BJ (cell line): ENCODE results near the gene TCF12. TPM values are rescaled to one million over a fixed set of nuclear protein-coding genes. Genes with fewer than 3 reads are reported as not detected.

Experiments used
- CTCF ChIA-PET: fragments of 350-600 bp; formaldehyde crosslinking; extraction: SDS; loops from one replicate; lab custom pipeline; 2021; ENCODE audit warnings: antibody characterized with exemption, inconsistent platforms; lab: Yijun Ruan, JAX
- POLR2A ChIA-PET: fragments of 300-600 bp; sonication (Branson Sonifier 250); formaldehyde crosslinking; extraction: SDS; loops from one replicate; lab custom pipeline; 2021; ENCODE audit warnings: antibody characterized with exemption; lab: Charles Lee
- DNase-seq: peaks from one replicate; pipeline ENCODE4 v3.0.0-alpha.2; 2011; ENCODE audit warnings: low read depth
- H3K27me3 ChIP-seq: 2 replicates; pipeline ENCODE4 v1.6.0; 2011; ENCODE audit warnings: low read length; ENCODE audit not compliant: control insufficient read depth, insufficient read depth
- H3K36me3 ChIP-seq: 2 replicates; pipeline ENCODE4 v1.5.1; 2011; ENCODE audit warnings: low read length; ENCODE audit not compliant: control insufficient read depth, insufficient read depth
- H3K4me3 ChIP-seq: 2 replicates; pipeline ENCODE4 v1.5.1; 2011; ENCODE audit warnings: low read depth, mild to moderate bottlenecking, control low read depth, low read length
- polyA plus RNA-seq: library from polyadenylated mRNA; depleted of rRNA; stranded (reverse); fragments of >200 nt; gene quantifications from 2 replicates; pipeline ENCODE4 v1.2.3, GENCODE V29; 2011
- TF ChIP-seq, protein P1 (sequence below): IDR thresholded peaks from 2 replicates; pipeline ENCODE4 v1.5.1; 2011; ENCODE audit warnings: low read depth, mild to moderate bottlenecking, control low read depth, inconsistent platforms, low read length, moderate library complexity; ENCODE audit not compliant: insufficient read depth

Gene TCF12
- polyA plus RNA-seq, 1 experiment, result 134 TPM

GRCh38 chr15:57015897-57016296 lies 97.5 kb downstream of the TCF12 start:
- TF ChIP-seq, protein P1, sequence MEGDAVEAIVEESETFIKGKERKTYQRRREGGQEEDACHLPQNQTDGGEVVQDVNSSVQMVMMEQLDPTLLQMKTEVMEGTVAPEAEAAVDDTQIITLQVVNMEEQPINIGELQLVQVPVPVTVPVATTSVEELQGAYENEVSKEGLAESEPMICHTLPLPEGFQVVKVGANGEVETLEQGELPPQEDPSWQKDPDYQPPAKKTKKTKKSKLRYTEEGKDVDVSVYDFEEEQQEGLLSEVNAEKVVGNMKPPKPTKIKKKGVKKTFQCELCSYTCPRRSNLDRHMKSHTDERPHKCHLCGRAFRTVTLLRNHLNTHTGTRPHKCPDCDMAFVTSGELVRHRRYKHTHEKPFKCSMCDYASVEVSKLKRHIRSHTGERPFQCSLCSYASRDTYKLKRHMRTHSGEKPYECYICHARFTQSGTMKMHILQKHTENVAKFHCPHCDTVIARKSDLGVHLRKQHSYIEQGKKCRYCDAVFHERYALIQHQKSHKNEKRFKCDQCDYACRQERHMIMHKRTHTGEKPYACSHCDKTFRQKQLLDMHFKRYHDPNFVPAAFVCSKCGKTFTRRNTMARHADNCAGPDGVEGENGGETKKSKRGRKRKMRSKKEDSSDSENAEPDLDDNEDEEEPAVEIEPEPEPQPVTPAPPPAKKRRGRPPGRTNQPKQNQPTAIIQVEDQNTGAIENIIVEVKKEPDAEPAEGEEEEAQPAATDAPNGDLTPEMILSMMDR, result no peak
- Histone ChIP-seq H3K27me3 (no peaks in the 10 kb centered on the region), H3K4me3 (no peak overlapping the region), H3K36me3 (no peaks in the 10 kb centered on the region)
- DNase-seq, result no peak
- CTCF ChIA-PET, result no interaction called here
- POLR2A ChIA-PET, result no interaction called here

DNA sequence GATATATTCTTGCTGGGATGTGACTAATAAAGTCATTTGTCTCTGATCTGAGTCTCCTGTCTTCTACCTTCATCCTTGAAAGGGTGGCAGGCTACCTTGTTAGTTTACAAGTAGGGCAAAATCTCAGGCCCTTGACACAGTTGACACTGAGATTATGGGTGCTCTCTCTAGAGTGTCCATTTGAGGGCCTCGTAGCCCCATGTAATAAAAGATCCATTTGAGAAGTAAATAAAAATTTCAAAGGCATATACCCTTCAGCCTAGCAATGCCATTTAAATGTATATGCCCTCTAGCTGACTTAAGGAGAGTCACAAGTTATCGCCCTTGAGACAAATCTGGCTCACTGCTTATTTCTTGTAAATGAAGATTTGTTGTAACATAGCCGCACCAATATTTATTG lies 98.6 kb downstream of the TCF12 start:
- Histone ChIP-seq H3K36me3 (no peaks in the 10 kb centered on the region), H3K4me3 (no peak overlapping the region), H3K27me3 (no peaks in the 10 kb centered on the region)
- ChIA-PET POLR2A (no interaction called here), CTCF (interaction anchor here (1.6 kb wide), 1 partner anchor 192 kb away, joined by 4 read pairs; no protein-coding TSS in a partner anchor)
- TF ChIP-seq, protein P1, result no peak
- no peak for DNase-seq

GRCh38 chr15:57018151-57018550 lies 99.7 kb downstream of the TCF12 start:
- H3K4me3 ChIP-seq, result no peak overlapping the region
- H3K36me3 ChIP-seq, result no peaks in the 10 kb centered on the region
- no peak for DNase-seq
- H3K27me3 ChIP-seq, result no peaks in the 10 kb centered on the region
- TF ChIP-seq, protein P1, result no peak
- ChIA-PET CTCF (interaction anchor here (0.9 to 1.6 kb wide), 2 partner anchors 48 to 193 kb away, joined by 3 to 4 read pairs; no protein-coding TSS in a partner anchor), POLR2A (no interaction called here)

DNA sequence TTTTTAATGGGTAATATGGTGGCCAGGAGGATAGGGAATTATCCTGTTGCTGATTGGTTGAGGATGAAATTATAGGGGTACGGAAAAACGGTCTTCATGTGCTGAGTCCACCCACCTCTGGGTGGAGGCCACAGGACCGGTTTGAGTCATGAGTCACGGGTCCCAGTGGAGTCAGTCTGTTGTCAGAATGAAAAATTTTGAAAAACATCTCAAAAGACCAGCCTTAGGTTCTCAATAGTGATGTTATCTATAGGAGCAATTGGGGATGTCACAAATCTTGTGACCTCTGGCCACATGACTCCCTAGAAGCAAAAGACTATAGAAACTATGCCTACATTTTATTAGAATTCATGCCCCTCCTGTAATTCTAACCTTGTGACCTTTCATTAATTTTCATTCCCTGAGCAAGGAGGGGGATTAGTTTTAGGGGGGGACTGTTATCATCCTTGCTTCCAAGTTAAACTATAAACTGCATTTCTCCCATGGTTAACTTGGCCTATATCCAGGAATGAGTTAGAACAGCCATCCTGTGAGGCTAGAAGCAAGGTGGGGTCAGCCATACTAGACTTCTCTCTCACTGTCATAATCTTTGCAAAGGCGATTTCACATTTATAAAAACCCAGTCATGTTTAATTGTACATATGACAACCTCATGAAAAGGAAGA lies 101.2 kb downstream of the TCF12 start:
- Histone ChIP-seq H3K4me3 (no peak overlapping the region), H3K27me3 (no peaks in the 10 kb centered on the region), H3K36me3 (no peaks in the 10 kb centered on the region)
- no peak for DNase-seq
- POLR2A ChIA-PET, result no interaction called here
- CTCF ChIA-PET, result no interaction called here
- TF ChIP-seq, protein P1, result no peak

DNA sequence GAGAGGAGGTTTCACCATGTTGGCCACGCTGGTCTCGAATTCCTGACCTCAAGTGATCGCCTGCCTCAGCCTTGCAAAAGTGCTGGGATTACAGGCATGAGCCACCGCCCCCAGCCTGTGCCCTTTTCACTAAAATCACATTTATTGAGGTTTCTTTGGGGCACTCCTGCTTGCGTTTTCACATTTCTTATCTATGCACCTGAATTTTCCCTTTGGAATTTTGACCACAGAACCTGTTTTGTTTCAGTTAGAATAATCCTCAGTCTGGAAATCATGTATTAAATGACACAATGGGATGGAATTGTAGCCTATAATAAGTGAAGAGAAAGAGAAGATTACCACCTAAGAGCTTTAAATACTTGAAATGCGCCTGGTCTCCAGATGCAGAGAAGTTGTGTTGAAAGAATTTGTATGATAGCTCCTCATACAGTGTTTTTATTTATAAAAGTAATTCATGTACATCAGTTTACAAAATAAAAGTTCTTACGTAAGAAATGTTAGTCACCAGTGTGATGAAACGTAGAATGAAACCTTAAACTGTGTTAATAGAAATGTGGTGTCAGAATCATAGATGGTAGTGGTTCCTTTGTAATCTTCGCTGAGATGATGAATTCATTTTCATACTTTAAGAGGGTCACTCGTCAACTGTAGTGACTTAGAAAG lies 107.0 kb downstream of the TCF12 start:
- H3K36me3 ChIP-seq, result no peaks in the 10 kb centered on the region
- TF ChIP-seq, protein P1, result no peak
- H3K27me3 ChIP-seq, result no peaks in the 10 kb centered on the region
- ChIA-PET POLR2A (interaction anchor here (1.0 kb wide), 1 partner anchor 17 kb away, joined by 5 read pairs; no protein-coding TSS in a partner anchor), CTCF (no interaction called here)
- no peak overlapping the region for H3K4me3 ChIP-seq
- peak; percentile 23 for DNase-seq
